ENCODE data around the gene CROCC.
"Not testable (repeated sequence)": the region's sequence is repeated elsewhere in the genome, so short reads cannot be mapped to it uniquely, and the experiment has no call there.

CROCC gene, protein sequence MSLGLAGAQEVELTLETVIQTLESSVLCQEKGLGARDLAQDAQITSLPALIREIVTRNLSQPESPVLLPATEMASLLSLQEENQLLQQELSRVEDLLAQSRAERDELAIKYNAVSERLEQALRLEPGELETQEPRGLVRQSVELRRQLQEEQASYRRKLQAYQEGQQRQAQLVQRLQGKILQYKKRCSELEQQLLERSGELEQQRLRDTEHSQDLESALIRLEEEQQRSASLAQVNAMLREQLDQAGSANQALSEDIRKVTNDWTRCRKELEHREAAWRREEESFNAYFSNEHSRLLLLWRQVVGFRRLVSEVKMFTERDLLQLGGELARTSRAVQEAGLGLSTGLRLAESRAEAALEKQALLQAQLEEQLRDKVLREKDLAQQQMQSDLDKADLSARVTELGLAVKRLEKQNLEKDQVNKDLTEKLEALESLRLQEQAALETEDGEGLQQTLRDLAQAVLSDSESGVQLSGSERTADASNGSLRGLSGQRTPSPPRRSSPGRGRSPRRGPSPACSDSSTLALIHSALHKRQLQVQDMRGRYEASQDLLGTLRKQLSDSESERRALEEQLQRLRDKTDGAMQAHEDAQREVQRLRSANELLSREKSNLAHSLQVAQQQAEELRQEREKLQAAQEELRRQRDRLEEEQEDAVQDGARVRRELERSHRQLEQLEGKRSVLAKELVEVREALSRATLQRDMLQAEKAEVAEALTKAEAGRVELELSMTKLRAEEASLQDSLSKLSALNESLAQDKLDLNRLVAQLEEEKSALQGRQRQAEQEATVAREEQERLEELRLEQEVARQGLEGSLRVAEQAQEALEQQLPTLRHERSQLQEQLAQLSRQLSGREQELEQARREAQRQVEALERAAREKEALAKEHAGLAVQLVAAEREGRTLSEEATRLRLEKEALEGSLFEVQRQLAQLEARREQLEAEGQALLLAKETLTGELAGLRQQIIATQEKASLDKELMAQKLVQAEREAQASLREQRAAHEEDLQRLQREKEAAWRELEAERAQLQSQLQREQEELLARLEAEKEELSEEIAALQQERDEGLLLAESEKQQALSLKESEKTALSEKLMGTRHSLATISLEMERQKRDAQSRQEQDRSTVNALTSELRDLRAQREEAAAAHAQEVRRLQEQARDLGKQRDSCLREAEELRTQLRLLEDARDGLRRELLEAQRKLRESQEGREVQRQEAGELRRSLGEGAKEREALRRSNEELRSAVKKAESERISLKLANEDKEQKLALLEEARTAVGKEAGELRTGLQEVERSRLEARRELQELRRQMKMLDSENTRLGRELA (N-terminal part only)

DNA sequence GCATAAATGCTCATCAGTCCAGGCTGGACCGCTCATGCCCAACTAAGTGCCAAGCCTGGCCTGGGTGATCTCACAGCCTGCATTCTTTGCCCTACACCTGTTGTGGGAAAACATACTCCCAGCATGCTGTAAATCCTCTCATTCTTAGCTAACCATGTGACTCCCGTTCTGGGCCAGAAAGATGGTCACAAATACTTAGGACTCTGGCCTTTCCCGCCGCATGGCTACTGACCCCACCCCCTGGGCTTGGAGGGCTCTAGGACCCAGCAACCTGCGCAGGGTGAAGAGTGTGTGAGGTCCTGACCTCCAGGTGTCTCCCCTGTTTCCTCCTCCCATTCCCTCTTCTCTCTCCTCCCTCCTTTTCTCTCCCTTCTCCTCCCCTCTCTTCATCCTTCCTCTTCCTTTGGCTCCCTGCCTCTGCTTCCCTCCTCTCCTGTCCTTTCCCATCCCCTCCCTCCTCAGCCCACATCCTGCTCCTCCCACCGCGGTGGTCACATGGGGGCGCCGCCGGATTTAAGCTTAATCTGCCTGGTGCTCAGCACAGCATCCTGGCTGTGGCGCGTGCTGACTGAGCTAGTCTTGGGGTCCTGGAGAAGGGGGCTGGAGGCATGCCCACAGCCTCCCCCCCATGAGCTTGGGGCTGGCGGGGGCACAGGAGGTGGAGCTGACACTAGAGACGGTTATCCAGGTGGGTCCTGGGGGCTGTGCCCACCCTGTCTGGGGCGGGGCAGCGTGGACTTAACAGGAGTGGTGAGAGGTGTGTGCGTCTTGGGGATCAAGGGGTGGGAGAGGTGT lies at the start of gene CROCC:
TSS of gene CROCC (plus strand) at position 541 of the 795 bp plus-strand sequence. CDS start at position 629, 88 bp downstream.
- in situ Hi-C loops (cut with HindIII; ENCODE audit: low pct_ligation_motif_present, low pct_unique_long_range_greater_than_20kb, low sequenced_read_pairs) = no loop called here
- peak; percentile 52 for DNase-seq

DNA sequence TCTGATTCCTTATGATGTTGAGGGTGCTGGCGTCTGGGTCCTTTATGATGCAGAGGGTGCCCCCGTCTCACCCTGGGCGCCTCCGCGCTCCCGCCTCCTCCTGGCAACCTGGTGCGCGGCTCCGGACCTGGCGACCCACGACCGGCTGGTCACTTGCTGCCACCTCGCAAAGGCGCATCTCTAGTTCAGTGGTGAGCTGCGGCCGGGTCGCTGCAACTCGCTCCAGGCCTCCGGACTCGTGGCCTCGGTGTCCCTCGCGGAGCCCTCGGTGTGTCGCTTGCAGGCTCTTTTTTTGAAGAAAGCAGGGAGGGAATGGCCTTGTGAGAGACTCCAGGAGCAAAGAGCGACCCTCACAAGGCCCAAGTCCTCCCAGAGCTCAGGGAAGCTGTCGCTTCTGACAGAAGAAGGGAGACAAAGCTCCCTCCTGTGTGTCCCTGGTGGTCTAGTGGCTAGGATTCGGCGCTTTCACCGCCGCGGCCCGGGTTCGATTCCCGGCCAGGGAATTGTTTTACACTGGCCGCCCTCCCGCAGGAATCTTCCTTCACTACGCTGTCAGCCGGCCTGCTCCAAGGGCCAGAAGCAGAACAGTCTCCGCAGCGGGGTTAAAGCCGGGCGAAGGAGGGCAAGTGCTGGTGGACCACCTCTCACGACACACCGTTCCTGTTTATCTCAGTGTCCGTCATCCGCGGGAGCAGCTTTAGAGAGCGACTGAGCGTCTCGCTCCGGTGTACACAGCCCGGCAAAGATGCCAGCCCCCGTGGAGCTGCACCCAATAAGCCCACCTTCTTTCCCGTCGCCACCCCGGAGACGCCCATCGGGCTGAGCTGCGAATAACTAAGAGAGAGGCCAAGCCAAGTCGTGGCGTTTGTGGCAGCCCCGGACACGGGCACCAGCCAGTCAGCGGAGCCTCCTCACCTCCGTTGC lies 49.3 kb upstream of the CROCC start:
- DNase-seq; in situ Hi-C loops (cut with HindIII; ENCODE audit: low pct_ligation_motif_present, low pct_unique_long_range_greater_than_20kb, low sequenced_read_pairs): not testable (repeated sequence)

DNA sequence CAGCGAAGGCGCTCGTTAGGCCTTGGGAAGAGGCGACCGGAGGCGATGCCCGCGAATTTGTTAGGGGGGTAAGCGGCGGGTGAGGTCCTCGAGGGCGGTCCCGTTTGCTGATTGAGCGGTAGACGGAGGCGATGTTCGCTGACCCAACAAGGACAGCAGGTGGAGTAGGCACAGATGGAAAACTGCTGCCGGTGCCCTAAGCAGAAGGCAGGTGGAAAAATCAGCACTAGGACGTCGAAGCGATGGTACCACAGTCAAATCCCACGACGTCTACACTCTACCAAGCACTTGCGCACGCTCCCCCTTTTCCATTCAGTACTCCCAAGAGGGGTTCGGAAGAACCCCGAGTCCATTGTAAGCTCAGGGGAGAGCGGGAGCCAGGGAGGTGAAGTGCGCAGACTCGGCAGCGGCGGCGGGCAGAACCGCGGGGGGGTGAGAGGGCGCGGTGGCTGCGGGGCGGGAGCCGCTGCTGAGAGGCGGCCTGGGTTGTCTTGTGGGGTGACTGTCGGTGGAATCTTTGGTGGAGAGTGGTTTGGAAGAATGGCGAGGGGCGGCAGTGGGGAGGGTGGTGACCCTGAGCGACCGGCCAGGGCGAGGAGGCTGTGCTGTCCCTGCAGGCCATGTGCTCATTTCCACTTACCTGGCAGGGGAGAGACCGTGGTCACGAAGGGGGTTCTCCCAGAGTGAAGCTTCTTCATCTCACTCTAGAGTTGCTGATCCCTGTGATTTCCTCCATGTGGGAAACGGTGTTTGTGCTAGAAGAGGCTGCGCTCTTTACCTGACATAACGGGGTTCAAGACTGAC lies 48.5 kb upstream of the CROCC start:
- in situ Hi-C loops (cut with HindIII; ENCODE audit: low pct_ligation_motif_present, low pct_unique_long_range_greater_than_20kb, low sequenced_read_pairs) = not testable (repeated sequence)

DNA sequence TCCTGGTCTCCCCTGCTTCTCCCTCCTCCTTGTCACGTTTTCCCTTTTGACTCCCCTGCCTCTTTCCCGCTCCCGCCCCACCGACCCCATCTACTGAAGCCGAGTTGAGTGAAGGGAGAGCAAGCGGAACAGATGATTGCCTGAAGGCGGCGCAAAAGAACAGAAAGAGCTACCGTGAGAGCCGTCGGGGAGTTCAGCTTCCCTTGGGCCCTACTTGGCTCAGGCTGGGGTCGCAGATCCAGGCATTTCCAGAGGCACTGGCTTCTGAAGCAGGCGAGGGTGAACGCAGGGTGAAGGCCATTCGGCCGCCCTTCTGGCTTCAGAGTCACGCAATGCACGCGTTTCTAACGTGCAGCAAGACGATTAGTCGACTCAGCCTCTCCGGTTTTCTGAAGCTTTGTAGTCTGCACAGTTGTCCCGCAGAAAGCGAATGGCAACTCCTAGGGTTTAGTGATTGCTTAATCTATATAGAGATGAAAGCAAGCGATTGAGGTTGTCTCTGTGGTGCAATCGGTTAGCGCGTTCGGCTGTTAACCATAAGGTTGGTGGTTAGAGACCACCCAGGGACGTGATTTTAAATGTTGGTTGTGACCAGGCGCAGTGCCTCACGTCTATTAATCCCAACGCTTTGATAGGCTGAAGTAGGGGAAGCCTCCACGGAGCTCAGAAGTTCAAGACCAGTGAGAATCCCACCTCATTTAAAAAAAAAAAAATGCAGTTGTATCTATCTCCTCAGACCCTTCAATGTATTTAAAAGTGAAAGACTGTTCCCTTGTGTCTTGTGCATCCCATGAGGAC lies 46.6 kb upstream of the CROCC start:
- in situ Hi-C loops (cut with HindIII; ENCODE audit: low pct_ligation_motif_present, low pct_unique_long_range_greater_than_20kb, low sequenced_read_pairs); DNase-seq: not testable (repeated sequence)

More for the DNA sequence above, 48.5 kb upstream of the CROCC start:
- DNase-seq = not testable (repeated sequence)

DNA sequence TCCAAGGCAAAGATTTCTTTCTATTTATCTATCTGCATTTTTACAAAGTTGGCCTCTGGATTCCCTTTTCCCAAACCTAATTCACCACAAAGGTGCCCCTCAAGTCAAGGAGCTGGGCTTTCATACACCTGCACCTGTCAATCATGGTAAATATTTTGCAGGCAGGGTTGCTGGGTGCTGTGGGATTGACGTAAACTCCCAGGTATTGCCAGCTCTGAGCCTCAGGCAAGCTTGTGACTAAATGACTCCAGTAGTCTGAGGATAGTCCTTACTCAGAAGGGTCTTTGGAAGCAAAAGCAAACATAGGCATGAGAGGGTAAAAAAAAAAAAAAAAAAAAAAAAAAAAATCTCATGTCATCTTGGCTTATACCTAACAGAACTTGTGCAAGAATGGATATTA lies 40.0 kb upstream of the CROCC start:
- DNase-seq; in situ Hi-C loops (cut with HindIII; ENCODE audit: low pct_ligation_motif_present, low pct_unique_long_range_greater_than_20kb, low sequenced_read_pairs): not testable (repeated sequence)

DNA sequence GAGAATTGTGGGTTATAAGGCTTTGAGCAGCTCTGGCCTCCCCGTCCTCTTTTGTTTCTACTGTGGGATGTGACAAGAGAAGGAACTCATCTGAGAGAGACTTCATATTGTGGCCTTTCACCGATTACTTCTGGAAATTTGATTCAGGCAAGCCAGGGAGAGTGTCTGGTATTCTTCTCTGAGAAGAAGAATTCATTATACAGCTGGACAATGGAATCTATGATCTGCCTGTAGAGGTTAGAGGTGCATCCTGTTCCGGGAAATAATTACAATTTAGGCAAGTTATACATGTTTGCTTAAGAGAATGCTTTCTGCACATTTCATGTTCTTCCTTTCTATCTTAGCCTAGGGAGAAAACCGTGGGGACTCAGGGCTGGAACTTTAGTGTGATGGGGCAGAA lies 38.7 kb upstream of the CROCC start:
- in situ Hi-C loops (cut with HindIII; ENCODE audit: low pct_ligation_motif_present, low pct_unique_long_range_greater_than_20kb, low sequenced_read_pairs) = no loop called here
- DNase-seq = no peak

DNA sequence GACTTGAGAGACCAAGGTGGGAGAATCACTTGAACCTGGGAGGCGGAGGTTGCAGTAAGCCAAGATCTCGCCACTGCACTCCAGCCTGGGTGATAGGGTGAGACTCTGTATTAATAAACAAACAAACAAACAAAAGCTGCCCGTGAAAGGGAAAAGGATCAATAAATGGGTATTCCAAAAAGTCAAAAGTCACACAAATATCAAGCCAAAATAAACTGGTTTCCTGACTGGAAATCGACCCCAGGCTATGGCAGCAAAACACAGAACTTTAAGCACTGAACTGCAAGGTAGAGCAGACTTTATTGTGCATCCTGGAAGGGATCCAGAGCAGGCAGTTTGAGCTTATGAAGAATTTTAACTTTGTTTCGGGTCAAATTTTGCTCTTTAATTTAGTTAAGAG lies 37.2 kb upstream of the CROCC start:
- DNase-seq; in situ Hi-C loops (cut with HindIII; ENCODE audit: low pct_ligation_motif_present, low pct_unique_long_range_greater_than_20kb, low sequenced_read_pairs): not testable (repeated sequence)

DNA sequence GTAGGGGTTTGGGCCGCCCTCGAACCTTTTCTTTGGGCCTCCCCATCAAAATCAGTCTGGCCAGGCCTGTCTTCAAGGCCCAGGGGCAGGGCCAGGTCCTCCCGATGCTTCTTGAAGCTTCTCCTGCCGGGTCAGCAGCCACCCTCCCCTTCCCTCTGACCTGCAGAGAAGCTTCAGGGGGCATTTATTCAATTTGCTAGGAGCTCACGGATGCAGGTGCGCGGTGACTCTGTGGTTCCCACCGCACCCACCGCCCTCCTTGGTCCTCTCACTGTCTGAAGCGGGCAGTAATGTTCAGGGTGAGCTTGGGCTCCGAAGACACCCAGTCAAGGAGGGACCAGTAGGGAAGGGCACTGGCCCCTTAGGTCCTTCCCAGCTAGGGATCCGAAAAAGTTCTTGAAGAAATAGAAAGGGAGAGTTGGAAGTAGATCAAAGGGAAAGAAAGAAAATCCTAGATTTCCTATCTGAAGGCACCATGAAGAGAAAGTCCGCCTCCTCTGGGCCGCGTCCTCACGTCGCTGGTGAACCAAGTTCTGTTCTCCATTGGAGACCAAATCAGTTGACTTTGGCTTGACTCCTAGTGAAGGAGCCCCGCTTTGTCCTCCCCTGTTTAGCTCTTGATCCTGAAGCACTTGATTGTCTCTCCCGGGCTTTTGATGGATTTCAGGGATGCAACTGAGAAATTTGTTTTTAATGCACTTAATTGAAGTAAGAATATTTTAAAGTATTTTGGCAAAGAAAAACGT lies 34.7 kb upstream of the CROCC start:
- in situ Hi-C loops (cut with HindIII; ENCODE audit: low pct_ligation_motif_present, low pct_unique_long_range_greater_than_20kb, low sequenced_read_pairs) = no loop called here
- DNase-seq = no peak

DNA sequence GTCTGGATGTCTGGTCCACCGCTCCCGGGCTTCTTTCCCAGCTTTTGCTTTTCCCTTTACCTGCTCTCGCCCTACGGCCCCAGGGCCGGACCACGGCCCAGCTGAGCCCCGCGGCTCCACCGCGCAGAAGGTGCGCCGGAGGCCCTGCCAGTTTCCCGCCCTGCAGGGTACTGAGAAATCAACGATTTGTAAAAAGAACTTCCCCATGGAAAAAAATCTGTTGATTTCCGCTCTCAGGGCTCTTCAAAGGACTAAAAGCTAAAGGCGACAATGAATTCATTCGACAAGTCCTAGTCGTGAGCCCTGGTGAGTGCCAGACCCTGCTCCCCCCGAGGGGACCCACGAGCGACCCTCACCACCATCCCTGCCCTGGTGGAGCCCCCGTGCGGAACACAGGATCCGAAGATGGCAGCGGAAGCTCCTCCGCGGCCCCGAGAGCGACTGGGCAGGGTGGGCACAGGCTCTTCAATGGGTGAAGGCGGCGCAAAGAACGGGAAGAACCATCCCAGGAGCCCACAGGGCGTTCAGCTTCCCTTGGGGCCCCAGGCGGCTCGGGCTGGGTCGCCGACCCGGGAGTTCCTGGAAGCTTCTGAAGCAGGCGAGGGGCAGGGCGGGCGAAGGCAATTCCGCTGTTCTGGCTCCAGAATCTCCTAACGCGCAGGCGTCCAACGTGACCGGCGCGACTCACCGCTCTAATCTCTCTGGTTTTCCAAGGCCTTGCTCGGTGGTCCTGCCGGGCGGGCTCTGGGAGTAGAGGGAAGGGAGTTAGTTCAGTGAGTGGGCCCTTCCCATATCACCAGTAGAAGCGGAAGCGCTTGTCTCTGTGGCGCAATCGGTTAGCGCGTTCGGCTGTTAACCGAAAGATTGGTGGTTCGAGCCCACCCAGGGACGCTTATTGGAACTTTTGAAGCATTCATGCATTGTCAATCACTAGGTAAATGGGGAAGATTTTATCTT lies 32.6 kb upstream of the CROCC start:
- in situ Hi-C loops (cut with HindIII; ENCODE audit: low pct_ligation_motif_present, low pct_unique_long_range_greater_than_20kb, low sequenced_read_pairs) = no loop called here
- no peak for DNase-seq

DNA sequence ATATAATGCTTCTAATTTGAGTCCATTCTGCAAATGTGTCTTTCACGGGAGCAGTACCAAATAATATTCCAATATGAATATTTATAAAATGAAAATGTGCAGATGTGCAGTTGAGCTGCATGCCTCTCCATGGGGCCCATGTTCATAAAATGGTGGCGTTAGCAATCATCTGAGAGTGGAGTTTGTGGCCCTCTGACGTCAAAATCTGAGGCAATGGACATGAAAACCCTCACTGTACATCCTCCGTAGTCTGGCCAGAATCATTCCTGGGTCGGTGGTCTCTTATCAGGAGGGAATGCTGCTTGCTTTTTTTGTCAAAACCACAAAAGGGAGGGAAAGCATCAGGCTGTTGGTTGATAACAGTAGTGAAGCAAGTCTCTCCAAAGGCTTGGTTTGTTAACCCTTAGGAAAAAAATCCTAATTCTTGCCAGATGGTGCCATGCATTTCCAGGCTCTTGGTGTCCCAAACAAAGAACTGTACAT lies 31.2 kb upstream of the CROCC start:
- DNase-seq; in situ Hi-C loops (cut with HindIII; ENCODE audit: low pct_ligation_motif_present, low pct_unique_long_range_greater_than_20kb, low sequenced_read_pairs): not testable (repeated sequence)

DNA sequence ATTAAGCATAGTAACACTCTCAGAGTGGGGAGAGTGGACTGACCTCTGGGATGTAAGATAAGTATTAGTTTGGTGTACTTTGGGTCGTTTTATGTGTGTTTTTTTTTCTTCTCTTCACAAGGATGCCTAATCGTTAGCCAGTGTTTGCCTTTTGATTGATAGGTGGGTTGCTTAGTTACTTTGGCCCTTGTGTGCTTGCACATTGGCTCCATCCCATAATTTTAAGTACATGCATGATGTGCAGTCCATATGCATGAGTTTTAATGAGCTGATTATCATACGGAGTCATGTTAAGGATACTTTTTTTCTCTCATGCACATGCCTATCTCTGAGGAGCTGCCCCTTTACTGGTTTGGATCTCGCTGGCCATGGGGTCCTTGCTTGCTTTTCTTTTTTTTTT lies 30.7 kb upstream of the CROCC start:
- in situ Hi-C loops (cut with HindIII; ENCODE audit: low pct_ligation_motif_present, low pct_unique_long_range_greater_than_20kb, low sequenced_read_pairs); DNase-seq: not testable (repeated sequence)

DNA sequence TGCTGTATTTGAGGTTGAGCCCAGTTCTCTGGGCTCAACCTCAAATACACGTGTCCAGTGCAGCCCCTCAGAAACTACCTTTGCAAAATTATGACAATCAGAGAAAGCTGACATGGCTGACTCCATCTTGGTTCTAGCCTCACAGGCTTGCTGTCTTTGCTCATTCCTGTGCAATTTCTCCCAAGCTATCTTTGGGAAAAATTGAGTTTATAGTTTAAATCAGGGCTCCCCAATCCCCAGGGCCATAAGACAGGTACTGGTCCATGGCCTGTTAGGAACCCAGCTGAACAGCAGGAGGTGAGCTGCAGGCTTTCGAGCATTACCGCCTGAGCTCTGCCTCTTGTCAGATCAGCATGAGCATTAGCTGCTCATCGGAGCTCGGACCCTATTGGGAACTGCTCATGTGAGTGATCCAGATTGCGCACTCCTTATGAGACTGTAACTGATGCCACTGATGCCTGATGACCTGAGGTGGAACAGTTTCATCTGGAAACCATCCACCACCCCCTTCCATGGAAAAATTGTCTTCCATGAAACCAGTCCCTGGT lies 28.7 kb upstream of the CROCC start:
- in situ Hi-C loops (cut with HindIII; ENCODE audit: low pct_ligation_motif_present, low pct_unique_long_range_greater_than_20kb, low sequenced_read_pairs); DNase-seq: not testable (repeated sequence)

DNA sequence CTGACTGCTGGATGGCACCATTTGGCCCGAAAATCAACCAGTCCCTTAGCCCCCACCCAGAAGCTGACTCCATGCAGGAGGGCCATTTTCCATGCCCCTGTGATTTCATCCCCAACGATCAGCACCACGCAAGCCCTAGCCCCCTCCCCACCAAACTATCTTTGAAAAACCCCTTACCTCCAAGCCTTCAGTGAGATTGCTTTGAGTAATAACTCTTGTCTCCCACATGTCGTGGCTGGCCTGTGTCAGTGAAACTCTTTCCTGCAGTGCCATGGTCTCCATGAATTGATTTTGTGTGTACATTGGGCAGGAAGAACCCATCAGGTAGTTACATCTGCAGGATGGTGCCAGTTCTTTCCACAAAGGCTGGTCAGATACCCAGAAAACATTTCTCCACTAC lies 27.9 kb upstream of the CROCC start:
- DNase-seq; in situ Hi-C loops (cut with HindIII; ENCODE audit: low pct_ligation_motif_present, low pct_unique_long_range_greater_than_20kb, low sequenced_read_pairs): not testable (repeated sequence)
